Mesodermal cell (in vitro differentiated cells): ENCODE results near the gene TRIM73.
"Not testable (repeated sequence)": the region's sequence is repeated elsewhere in the genome, so short reads cannot be mapped to it uniquely, and the experiment has no call there.

Experiments used
- H3K27ac ChIP-seq: 2 replicates; pipeline ENCODE4 v1.7.0; 2013; ENCODE audit warnings: mild to moderate bottlenecking, low read depth, low read length, moderate library complexity; ENCODE audit not compliant: severe bottlenecking
- H3K36me3 ChIP-seq: 2 replicates; pipeline ENCODE4 v1.7.1; 2013; ENCODE audit warnings: mild to moderate bottlenecking, low read length, moderate library complexity; ENCODE audit not compliant: control insufficient read depth, insufficient read depth
- H3K4me1 ChIP-seq: one replicate; pipeline ENCODE4 v1.7.1; 2013; ENCODE audit warnings: mild to moderate bottlenecking, low read length; ENCODE audit not compliant: insufficient read depth, control insufficient read depth, poor library complexity, severe bottlenecking
- H3K4me3 ChIP-seq: 2 replicates; pipeline ENCODE4 v1.7.0; 2013; ENCODE audit warnings: low read length, control low read depth, mild to moderate bottlenecking; ENCODE audit not compliant: insufficient read depth, poor library complexity, severe bottlenecking; ENCODE audit errors: extremely low read depth
- H3K9me3 ChIP-seq: 2 replicates; pipeline ENCODE4 v1.7.1; 2013; ENCODE audit warnings: mild to moderate bottlenecking, low read length, moderate library complexity; ENCODE audit not compliant: control insufficient read depth
- WGBS, 2 experiments: methylation state at CpG; one replicate each; pipeline ENCODE4 v1.1.5; 2013; ENCODE audit warnings: missing lambda C conversion rate in 2 of 2; ENCODE audit not compliant: insufficient coverage in 2 of 2; 5-methylcytosine and 5-hydroxymethylcytosine counted together

The TRIM73 gene

DNA sequence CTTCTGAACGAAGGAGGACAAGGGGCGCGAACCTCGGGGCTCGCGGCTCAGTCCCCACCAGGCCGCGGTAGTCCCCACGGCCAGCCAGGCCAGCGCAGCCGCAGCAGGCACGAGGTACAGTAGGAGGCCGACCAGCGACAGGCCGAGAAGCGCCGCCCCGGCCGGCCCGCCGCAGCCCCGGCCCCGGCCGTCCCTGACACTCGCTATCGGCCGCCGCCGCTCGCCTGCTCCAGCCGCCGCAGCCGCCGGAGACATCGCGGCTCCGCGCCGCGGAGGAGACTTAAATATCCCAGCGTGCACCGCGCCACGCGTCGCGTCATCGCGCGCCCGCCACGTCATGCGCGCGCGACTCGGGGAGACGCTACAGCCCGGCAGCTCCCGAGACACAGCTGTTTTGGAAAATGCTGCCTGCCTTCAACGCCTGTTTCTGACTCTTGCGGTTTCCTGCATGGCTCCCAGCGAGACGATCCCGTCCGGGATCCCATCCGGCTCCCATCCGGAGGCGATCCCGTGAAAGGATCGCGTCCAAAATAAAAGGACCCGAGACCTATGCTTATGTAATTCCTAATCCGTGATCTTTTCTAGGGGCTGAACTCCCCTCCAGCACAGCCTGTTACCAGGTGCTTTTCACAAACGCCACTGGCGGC is 47.2 kb downstream of the TRIM73 start:
- no CpG with 5 or more reads among the region's 76 CpGs for WGBS, 2 experiments

DNA sequence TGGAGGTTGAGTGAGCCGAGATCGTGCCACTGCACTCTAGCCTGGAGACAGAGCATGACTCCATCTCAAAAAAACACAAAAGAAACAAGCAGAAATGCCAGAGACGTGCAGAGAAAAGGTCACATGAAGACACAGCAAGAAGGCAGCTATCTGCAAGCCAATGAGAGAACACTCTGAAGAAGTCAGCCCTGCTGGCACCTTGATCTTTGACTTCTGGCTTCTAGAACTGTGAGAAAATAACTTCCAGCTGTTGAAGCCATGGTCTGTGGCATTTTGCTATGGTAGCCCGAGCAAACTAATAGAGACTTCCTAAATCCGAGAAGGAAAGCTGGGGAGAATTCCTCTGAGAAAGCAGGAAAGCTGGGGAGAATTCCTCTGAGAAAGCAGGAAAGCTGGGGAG is 54.5 kb downstream of the TRIM73 start:
- H3K36me3 ChIP-seq, H3K27ac ChIP-seq, H3K4me1 ChIP-seq, H3K4me3 ChIP-seq, H3K9me3 ChIP-seq: not testable (repeated sequence)
- WGBS, 2 experiments: no CpG with 5 or more reads among the region's 5 CpGs

More for the DNA sequence above, 47.2 kb downstream of the TRIM73 start:
- H3K4me1 ChIP-seq, H3K9me3 ChIP-seq: not testable (repeated sequence)
- Histone ChIP-seq H3K36me3 (peaks cover 32% of the 10 kb centered on the region), H3K27ac (peak overlapping the region; percentile 73), H3K4me3 (peak overlapping the region; percentile 39)

DNA sequence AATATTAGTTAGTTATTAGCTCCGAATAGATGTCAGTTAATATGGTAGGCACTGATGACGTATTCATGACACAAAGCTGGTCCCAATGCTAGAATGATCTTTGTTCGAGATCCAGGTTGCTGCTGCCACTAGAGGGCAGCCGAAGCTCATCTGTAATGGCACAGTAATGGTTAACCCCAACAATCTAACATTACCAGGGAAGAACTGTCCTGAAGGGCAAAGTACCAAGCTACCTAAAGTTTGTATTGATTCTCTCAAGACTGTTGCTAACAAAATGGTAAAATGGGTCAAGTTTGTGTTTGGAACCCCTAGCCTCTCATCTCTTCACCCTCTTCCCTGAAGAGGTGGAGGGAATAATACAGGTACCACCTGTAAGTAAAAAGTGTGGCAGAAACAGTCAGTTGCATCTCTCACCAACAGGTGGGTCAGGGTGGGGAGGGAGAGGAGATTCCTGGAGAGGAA is 57.1 kb downstream of the TRIM73 start:
- not testable (repeated sequence) for H3K4me3 ChIP-seq, H3K27ac ChIP-seq, H3K36me3 ChIP-seq, H3K4me1 ChIP-seq, H3K9me3 ChIP-seq
- WGBS, 2 experiments: no CpG with 5 or more reads among the region's 4 CpGs
